ENCODE data around the gene PIAS1. TPM values are rescaled to one million over a fixed set of nuclear protein-coding genes. Genes with fewer than 3 reads are reported as not detected.

Gene PIAS1
- total RNA-seq, 1 experiment from 2014 or later: 29.7 TPM

DNA sequence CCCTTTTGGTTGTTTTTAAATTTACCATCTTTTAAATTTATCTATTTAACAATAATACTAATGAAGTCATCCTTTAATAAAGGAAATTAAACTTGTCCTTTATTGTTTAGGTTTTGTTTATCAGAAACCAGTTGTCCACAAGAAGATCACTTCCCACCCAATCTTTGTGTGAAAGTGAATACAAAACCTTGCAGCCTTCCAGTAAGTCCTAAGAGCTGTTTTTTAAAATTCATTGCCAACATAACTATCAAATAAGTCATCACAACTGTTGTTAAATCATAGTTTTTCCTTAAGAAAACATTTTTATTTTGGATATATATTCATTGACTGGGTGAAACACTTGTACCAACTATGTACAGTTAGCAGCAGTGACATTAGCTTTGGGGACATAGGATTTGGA is 91.6 kb downstream of the PIAS1 start (continued):
- no peak for TF ChIP-seq OVOL2 (CRISPR knock-in tag; IDR thresholded peaks at IDR 0.05; ENCODE audit: borderline replicate concordance)
- TF ChIP-seq ETV6 (CRISPR knock-in tag; IDR thresholded peaks at IDR 0.05): no peak
- TF ChIP-seq, protein P1, sequence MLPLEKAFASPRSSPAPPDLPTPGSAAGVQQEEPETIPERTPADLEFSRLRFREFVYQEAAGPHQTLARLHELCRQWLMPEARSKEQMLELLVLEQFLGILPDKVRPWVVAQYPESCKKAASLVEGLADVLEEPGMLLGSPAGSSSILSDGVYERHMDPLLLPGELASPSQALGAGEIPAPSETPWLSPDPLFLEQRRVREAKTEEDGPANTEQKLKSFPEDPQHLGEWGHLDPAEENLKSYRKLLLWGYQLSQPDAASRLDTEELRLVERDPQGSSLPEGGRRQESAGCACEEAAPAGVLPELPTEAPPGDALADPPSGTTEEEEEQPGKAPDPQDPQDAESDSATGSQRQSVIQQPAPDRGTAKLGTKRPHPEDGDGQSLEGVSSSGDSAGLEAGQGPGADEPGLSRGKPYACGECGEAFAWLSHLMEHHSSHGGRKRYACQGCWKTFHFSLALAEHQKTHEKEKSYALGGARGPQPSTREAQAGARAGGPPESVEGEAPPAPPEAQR (CRISPR knock-in tag; IDR thresholded peaks at IDR 0.05): no peak
- no peak for TF ChIP-seq ZNF671 (CRISPR knock-in tag; IDR thresholded peaks at IDR 0.05)
- TF ChIP-seq, protein P2, sequence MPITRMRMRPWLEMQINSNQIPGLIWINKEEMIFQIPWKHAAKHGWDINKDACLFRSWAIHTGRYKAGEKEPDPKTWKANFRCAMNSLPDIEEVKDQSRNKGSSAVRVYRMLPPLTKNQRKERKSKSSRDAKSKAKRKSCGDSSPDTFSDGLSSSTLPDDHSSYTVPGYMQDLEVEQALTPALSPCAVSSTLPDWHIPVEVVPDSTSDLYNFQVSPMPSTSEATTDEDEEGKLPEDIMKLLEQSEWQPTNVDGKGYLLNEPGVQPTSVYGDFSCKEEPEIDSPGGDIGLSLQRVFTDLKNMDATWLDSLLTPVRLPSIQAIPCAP (CRISPR knock-in tag; IDR thresholded peaks at IDR 0.05): no peak
- no peak for TF ChIP-seq ZNF138 (CRISPR knock-in tag; conservative IDR thresholded peaks at IDR 0.05)

DNA sequence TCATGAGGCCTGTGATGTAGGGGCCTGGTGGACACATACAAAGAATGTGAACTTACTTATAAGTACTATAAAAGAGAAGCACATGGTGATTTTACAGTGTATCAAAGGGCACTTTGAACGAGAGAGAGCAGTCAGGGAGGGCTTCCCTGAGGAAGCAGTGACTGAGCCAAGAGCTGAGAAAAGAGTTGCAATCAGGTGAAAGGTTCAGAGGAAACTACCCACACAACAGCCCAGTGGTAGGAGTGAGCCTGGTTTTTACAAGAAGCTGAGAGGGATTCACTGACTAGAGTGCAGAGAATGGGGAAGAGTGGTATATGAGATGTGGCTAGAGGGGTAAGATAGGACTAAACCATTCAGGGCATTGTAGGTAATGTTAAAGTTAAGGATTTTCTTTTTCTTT is 93.9 kb downstream of the PIAS1 start:
- H3K27me3 Mint-ChIP-seq (ENCODE audit: low read depth): no peaks in the 10 kb centered on the region
- POLR2A ChIA-PET: interaction anchor here (0.6 kb wide), 1 partner anchor 639 kb away, joined by 3 read pairs; no protein-coding TSS in a partner anchor
- no peak overlapping the region for H3K4me3 Mint-ChIP-seq
- H3K4me1 Mint-ChIP-seq: peaks cover 11% of the 10 kb centered on the region
- no peak for ATAC-seq
- DNase-seq (ENCODE audit: low spot score): no peak
- CTCF ChIA-PET: interaction anchor here (0.6 kb wide), 1 partner anchor 11 kb away, joined by 3 read pairs; no protein-coding TSS in a partner anchor
- no peaks in the 10 kb centered on the region for H3K9me3 Mint-ChIP-seq
- peaks cover 8% of the 10 kb centered on the region for H3K36me3 Mint-ChIP-seq
- peak overlapping the region; percentile 35; the same call in 1 of the 2 replicates for H3K27ac Mint-ChIP-seq
- TF ChIP-seq FOXJ3 (CRISPR knock-in tag; IDR thresholded peaks at IDR 0.05; ENCODE audit: borderline replicate concordance): no peak
- no peak for TF ChIP-seq SOX15 (CRISPR knock-in tag; IDR thresholded peaks at IDR 0.05)
- TF ChIP-seq TEAD4 (CRISPR knock-in tag; IDR thresholded peaks at IDR 0.05): no peak
- no peak for TF ChIP-seq MYBL2 (CRISPR knock-in tag; IDR thresholded peaks at IDR 0.05)
- TF ChIP-seq ESRRA (CRISPR knock-in tag; IDR thresholded peaks at IDR 0.05; ENCODE audit: borderline replicate concordance): no peak
- TF ChIP-seq JAZF1 (CRISPR knock-in tag; IDR thresholded peaks at IDR 0.05): no peak
- TF ChIP-seq ZNF396 (CRISPR knock-in tag; IDR thresholded peaks at IDR 0.05; ENCODE audit: borderline replicate concordance): no peak
- TF ChIP-seq CREM (CRISPR knock-in tag; IDR thresholded peaks at IDR 0.05): no peak
- TF ChIP-seq, protein P3, sequence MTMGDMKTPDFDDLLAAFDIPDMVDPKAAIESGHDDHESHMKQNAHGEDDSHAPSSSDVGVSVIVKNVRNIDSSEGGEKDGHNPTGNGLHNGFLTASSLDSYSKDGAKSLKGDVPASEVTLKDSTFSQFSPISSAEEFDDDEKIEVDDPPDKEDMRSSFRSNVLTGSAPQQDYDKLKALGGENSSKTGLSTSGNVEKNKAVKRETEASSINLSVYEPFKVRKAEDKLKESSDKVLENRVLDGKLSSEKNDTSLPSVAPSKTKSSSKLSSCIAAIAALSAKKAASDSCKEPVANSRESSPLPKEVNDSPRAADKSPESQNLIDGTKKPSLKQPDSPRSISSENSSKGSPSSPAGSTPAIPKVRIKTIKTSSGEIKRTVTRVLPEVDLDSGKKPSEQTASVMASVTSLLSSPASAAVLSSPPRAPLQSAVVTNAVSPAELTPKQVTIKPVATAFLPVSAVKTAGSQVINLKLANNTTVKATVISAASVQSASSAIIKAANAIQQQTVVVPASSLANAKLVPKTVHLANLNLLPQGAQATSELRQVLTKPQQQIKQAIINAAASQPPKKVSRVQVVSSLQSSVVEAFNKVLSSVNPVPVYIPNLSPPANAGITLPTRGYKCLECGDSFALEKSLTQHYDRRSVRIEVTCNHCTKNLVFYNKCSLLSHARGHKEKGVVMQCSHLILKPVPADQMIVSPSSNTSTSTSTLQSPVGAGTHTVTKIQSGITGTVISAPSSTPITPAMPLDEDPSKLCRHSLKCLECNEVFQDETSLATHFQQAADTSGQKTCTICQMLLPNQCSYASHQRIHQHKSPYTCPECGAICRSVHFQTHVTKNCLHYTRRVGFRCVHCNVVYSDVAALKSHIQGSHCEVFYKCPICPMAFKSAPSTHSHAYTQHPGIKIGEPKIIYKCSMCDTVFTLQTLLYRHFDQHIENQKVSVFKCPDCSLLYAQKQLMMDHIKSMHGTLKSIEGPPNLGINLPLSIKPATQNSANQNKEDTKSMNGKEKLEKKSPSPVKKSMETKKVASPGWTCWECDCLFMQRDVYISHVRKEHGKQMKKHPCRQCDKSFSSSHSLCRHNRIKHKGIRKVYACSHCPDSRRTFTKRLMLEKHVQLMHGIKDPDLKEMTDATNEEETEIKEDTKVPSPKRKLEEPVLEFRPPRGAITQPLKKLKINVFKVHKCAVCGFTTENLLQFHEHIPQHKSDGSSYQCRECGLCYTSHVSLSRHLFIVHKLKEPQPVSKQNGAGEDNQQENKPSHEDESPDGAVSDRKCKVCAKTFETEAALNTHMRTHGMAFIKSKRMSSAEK (CRISPR knock-in tag; IDR thresholded peaks at IDR 0.05; ENCODE audit: borderline replicate concordance): no peak
- no peak for TF ChIP-seq TCF7 (CRISPR knock-in tag; IDR thresholded peaks at IDR 0.05; ENCODE audit: low read depth)
- TF ChIP-seq, protein P4, sequence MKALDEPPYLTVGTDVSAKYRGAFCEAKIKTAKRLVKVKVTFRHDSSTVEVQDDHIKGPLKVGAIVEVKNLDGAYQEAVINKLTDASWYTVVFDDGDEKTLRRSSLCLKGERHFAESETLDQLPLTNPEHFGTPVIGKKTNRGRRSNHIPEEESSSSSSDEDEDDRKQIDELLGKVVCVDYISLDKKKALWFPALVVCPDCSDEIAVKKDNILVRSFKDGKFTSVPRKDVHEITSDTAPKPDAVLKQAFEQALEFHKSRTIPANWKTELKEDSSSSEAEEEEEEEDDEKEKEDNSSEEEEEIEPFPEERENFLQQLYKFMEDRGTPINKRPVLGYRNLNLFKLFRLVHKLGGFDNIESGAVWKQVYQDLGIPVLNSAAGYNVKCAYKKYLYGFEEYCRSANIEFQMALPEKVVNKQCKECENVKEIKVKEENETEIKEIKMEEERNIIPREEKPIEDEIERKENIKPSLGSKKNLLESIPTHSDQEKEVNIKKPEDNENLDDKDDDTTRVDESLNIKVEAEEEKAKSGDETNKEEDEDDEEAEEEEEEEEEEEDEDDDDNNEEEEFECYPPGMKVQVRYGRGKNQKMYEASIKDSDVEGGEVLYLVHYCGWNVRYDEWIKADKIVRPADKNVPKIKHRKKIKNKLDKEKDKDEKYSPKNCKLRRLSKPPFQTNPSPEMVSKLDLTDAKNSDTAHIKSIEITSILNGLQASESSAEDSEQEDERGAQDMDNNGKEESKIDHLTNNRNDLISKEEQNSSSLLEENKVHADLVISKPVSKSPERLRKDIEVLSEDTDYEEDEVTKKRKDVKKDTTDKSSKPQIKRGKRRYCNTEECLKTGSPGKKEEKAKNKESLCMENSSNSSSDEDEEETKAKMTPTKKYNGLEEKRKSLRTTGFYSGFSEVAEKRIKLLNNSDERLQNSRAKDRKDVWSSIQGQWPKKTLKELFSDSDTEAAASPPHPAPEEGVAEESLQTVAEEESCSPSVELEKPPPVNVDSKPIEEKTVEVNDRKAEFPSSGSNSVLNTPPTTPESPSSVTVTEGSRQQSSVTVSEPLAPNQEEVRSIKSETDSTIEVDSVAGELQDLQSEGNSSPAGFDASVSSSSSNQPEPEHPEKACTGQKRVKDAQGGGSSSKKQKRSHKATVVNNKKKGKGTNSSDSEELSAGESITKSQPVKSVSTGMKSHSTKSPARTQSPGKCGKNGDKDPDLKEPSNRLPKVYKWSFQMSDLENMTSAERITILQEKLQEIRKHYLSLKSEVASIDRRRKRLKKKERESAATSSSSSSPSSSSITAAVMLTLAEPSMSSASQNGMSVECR (CRISPR knock-in tag; IDR thresholded peaks at IDR 0.05; ENCODE audit: borderline replicate concordance): no peak
- TF ChIP-seq GABPB1 (CRISPR knock-in tag; IDR thresholded peaks at IDR 0.05): no peak
- TF ChIP-seq, protein P5, sequence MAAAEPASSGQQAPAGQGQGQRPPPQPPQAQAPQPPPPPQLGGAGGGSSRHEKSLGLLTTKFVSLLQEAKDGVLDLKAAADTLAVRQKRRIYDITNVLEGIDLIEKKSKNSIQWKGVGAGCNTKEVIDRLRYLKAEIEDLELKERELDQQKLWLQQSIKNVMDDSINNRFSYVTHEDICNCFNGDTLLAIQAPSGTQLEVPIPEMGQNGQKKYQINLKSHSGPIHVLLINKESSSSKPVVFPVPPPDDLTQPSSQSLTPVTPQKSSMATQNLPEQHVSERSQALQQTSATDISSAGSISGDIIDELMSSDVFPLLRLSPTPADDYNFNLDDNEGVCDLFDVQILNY (CRISPR knock-in tag; IDR thresholded peaks at IDR 0.05): no peak
- no peak for TF ChIP-seq ELF4 (CRISPR knock-in tag; IDR thresholded peaks at IDR 0.05; ENCODE audit: low read depth)
- TF ChIP-seq, protein P6, sequence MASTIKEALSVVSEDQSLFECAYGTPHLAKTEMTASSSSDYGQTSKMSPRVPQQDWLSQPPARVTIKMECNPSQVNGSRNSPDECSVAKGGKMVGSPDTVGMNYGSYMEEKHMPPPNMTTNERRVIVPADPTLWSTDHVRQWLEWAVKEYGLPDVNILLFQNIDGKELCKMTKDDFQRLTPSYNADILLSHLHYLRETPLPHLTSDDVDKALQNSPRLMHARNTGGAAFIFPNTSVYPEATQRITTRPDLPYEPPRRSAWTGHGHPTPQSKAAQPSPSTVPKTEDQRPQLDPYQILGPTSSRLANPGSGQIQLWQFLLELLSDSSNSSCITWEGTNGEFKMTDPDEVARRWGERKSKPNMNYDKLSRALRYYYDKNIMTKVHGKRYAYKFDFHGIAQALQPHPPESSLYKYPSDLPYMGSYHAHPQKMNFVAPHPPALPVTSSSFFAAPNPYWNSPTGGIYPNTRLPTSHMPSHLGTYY (CRISPR knock-in tag; IDR thresholded peaks at IDR 0.05): no peak
- TF ChIP-seq TP53 (CRISPR knock-in tag; IDR thresholded peaks at IDR 0.05): no peak
- no peak for TF ChIP-seq TEAD1 (CRISPR knock-in tag; IDR thresholded peaks at IDR 0.05)
- no peak for TF ChIP-seq CREB1 (CRISPR knock-in tag; IDR thresholded peaks at IDR 0.05)

Data from WTC11 (cell line).